Body of pancreas (tissue), 4 donors: ENCODE results near the gene CMTM7. TPM values are rescaled to one million over a fixed set of nuclear protein-coding genes. Genes with fewer than 3 reads are reported as not detected.
A peak's percentile ranks its signal among the peaks of the same experiment; 100 is the strongest.
"Not testable (repeated sequence)": the region's sequence is repeated elsewhere in the genome, so short reads cannot be mapped to it uniquely, and the experiment has no call there.

ENCODE experiments used
- ATAC-seq: fragments of 150-250 bp; one replicate; pipeline ENCODE4 v1.9.1; 2016
- DNase-seq, 4 donors: peaks; one replicate each; pipeline ENCODE4 v3.0.0-alpha.2; 2019
- H3K27ac ChIP-seq, 4 donors: fragments of 200-600 bp; sonication (generic); 1 replicate in 3 of 4; 2 replicates in 1 of 4; pipeline versions ENCODE4 v1.5.1 to v1.6.1; 2016 to 2019; ENCODE audit warnings: mild to moderate bottlenecking in 1 of 4, mixed read lengths in 1 of 4, moderate library complexity in 1 of 4
- H3K27me3 ChIP-seq, 2 donors: fragments of 200-600 bp; sonication (generic); one replicate each; pipeline ENCODE4 v1.6.0; 2016; ENCODE audit warnings: mild to moderate bottlenecking in 1 of 2
- H3K36me3 ChIP-seq, 2 donors: fragments of 200-600 bp; sonication (generic); replicated peaks in 1 of 2; 2 replicates each; pipeline ENCODE4 v1.5.1; 2016; ENCODE audit warnings: low read depth in 2 of 2; ENCODE audit not compliant: insufficient read depth in 1 of 2
- H3K4me1 ChIP-seq: fragments of 200-600 bp; sonication (generic); one replicate; pipeline ENCODE4 v1.6.0; 2016
- H3K4me3 ChIP-seq, 2 donors: fragments of 200-600 bp; sonication (generic); 1 replicate in 1 of 2; 2 replicates in 1 of 2; pipeline ENCODE4 v1.5.1; 2016 to 2019
- H3K9me3 ChIP-seq, 3 donors: fragments of 200-600 bp; sonication (generic); 1 replicate in 2 of 3; 2 replicates in 1 of 3; pipeline ENCODE4 v1.5.1; 2016
- POLR2A ChIP-seq, 3 donors: fragments of 450-650 bp; IDR thresholded peaks; one replicate each; pipeline ENCODE4 v1.6.1; 2016; ENCODE audit warnings: antibody characterized with exemption in 3 of 3, mild to moderate bottlenecking in 2 of 3
- WGBS, 2 donors: methylation state at CpG; one replicate each; pipeline ENCODE4 v1.1.5; 2017; 5-methylcytosine and 5-hydroxymethylcytosine counted together
- intact Hi-C: fragments of 100-400 bp; cut with DNase I; formaldehyde crosslinking; loops from one replicate; pipeline ENCODE4 v1.15.1; 2023
- total RNA-seq, 2 donors: library from RNA; depleted of rRNA; stranded (reverse); fragments of >200 nt; gene quantifications; one replicate each; pipeline ENCODE4 v1.1.0, GENCODE V29; 2016
- TF ChIP-seq, protein P1 (sequence below), 7 experiments: fragments of 450-650 bp in 4 of 7; fragments of 200-600 bp in 3 of 7; sonication (generic) in 3 of 7; IDR thresholded peaks; one replicate each; pipeline ENCODE4 v1.5.1; 2016 to 2019; ENCODE audit warnings: antibody characterized with exemption in 7 of 7

Gene CMTM7
- total RNA-seq, 2 donors from 2014 or later, result 23.3 to 51.1 TPM

DNA sequence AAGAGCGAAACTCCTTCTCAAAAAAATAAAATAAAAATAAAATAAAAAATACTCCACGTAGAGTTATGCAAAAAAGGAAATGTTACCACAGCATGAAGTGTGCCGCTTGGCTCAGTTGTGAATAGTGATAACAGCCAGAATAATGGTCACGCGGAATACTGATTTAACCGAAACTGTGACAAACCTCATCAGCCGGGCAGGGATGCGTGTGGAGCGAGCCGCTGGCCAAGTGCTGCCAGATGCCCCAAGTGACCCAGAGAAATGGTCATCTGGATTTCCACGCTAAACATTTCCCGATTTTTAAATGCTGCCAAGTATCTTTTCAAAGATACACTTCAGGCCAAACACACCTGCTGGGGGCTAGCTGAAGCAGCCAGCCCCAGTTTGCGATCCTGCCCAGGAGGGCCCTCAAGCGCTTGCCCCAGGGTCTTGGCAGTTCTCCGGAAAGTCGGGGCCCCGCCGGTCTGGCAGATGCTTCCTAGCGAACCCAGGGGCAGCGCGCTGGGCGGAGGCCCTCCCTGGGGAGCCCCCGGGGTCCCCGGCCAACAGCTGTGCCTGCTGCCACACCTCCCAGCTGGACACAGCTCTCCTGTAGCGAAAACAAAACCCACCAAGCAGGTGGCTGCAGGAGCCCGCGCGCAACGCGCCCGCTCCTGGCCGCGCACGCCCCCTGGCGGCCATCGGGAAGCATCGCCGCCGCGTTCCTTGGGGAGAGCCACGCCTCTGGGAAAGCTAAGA is 75.8 kb downstream of the CMTM7 start:
- intact Hi-C loops, result loop anchor here (5.0 kb wide), 1 partner anchor 90 kb away; no protein-coding TSS in a partner anchor
- ATAC-seq, result peak; percentile 86
- Histone ChIP-seq H3K27ac (peak overlapping the region in 3 of 4 donors; percentile 59 to 77 (median 60)), H3K9me3 (no peaks in the 10 kb centered on the region), H3K4me1 (peaks cover 40% of the 10 kb centered on the region), H3K27me3 (no peaks in the 10 kb centered on the region), H3K36me3 (no peaks in the 10 kb centered on the region), H3K4me3 (peak overlapping the region in 1 of 2 donors; percentile 13)
- peak; percentile 5 to 32 (median 17) for TF ChIP-seq POLR2A (IDR thresholded peaks at IDR 0.05)
- TF ChIP-seq, protein P1, sequence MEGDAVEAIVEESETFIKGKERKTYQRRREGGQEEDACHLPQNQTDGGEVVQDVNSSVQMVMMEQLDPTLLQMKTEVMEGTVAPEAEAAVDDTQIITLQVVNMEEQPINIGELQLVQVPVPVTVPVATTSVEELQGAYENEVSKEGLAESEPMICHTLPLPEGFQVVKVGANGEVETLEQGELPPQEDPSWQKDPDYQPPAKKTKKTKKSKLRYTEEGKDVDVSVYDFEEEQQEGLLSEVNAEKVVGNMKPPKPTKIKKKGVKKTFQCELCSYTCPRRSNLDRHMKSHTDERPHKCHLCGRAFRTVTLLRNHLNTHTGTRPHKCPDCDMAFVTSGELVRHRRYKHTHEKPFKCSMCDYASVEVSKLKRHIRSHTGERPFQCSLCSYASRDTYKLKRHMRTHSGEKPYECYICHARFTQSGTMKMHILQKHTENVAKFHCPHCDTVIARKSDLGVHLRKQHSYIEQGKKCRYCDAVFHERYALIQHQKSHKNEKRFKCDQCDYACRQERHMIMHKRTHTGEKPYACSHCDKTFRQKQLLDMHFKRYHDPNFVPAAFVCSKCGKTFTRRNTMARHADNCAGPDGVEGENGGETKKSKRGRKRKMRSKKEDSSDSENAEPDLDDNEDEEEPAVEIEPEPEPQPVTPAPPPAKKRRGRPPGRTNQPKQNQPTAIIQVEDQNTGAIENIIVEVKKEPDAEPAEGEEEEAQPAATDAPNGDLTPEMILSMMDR (IDR thresholded peaks at IDR 0.05), result peak; percentile 93 to 99 (median 98)
- 15 to 35% methylated on average over 21 to 41 of the region's 41 CpGs for WGBS, 2 donors
- DNase-seq, result peak; percentile 68 to 83 (median 80)

DNA sequence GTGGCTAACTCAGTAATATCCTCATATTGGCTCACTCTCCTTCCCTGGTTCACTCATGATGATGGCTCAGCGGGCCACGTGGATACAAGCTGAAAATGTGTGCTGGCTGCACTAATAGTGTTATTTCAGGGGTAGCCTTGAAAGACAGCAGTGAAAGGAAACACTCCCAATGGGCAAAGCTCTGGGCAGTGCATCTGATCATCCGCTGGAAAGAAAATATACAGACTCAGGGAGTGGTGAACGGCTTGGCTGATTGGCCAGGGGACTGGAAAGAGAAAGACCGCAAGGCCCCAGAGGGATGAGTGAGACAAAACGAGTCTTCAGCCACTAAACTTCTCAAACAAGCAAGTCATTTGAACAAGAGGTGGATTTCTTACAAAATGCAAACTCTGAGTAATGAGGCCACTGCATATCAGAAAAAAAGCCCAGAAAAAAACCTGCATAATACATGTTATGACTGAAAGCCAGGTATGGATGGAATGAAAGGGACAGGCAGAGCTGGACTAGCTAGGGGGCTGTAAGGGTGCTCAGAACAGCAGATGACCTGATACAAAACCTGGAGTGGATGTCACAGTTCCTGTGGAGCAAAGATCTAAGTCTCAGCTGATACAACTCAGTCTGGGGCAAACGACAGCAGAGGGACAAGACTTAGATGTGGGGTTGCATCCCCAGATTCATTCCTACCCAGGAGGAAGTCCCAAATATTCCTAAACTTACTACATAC is 77.7 kb downstream of the CMTM7 start:
- Histone ChIP-seq H3K4me3 (no peak overlapping the region), H3K27ac (peak overlapping the region; percentile 51 to 77 (median 63))

DNA sequence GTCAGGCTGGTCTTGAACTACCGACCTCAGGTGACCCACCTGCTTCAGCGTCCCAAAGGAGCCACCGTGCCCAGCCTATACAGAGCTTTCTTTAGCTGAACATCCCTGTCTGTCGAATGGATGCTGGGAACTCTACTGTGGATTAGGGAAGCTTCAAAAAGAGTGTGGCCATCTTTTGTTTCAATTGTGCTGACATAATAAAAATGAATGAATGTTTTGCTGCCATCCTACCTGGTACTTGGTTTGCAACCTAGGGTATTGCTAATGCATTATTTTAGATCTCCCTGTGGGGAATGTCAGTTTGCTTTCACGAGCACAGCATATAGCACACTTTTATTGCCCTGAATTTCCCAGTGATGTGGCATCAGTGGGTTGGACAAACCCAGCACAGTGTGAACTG is 78.7 kb downstream of the CMTM7 start:
- ATAC-seq (no peak), DNase-seq (no peak)
- intact Hi-C loops, result loop anchor here (10.0 kb wide), 1 partner anchor 296 kb away; no protein-coding TSS in a partner anchor
- Histone ChIP-seq H3K9me3 (no peaks in the 10 kb centered on the region), H3K4me3 (no peak overlapping the region), H3K27me3 (no peaks in the 10 kb centered on the region), H3K4me1 (peaks cover 33% of the 10 kb centered on the region), H3K36me3 (no peaks in the 10 kb centered on the region), H3K27ac (peak overlapping the region in 3 of 4 donors; percentile 59 to 77 (median 67))
- 85 to 90% methylated on average over 5 of the region's 5 CpGs for WGBS, 2 donors
- TF ChIP-seq, protein P1 (IDR thresholded peaks at IDR 0.05), result no peak
- TF ChIP-seq POLR2A (IDR thresholded peaks at IDR 0.05), result no peak

More for the DNA sequence above, 77.7 kb downstream of the CMTM7 start:
- TF ChIP-seq POLR2A (IDR thresholded peaks at IDR 0.05), result no peak
- TF ChIP-seq, protein P1 (IDR thresholded peaks at IDR 0.05), result no peak
- intact Hi-C loops, result loop anchor here (5.0 kb wide), 1 partner anchor 92 kb away; no protein-coding TSS in a partner anchor
- no peaks in the 10 kb centered on the region for H3K27me3 ChIP-seq
- WGBS, 2 donors, result 69 to 70% methylated on average over 6 to 7 of the region's 7 CpGs
- no peaks in the 10 kb centered on the region for H3K36me3 ChIP-seq
- ATAC-seq, result peak; percentile 4
- peaks cover 33% of the 10 kb centered on the region for H3K4me1 ChIP-seq
- no peaks in the 10 kb centered on the region for H3K9me3 ChIP-seq
- DNase-seq, result no peak

GRCh38 chr3:32471246-32471645 is 79.6 kb downstream of the CMTM7 start:
- Histone ChIP-seq H3K9me3 (no peaks in the 10 kb centered on the region), H3K27me3 (no peaks in the 10 kb centered on the region), H3K4me3 (no peak overlapping the region), H3K4me1 (peaks cover 33% of the 10 kb centered on the region), H3K36me3 (no peaks in the 10 kb centered on the region), H3K27ac (no peak overlapping the region)
- no peak for DNase-seq
- no peak for ATAC-seq
- WGBS, 2 donors, result 85 to 90% methylated on average over 3 of the region's 3 CpGs
- TF ChIP-seq, protein P1 (IDR thresholded peaks at IDR 0.05), result no peak
- TF ChIP-seq POLR2A (IDR thresholded peaks at IDR 0.05), result no peak
- intact Hi-C loops, result loop anchor here (10.0 kb wide), 1 partner anchor 296 kb away; no protein-coding TSS in a partner anchor

DNA sequence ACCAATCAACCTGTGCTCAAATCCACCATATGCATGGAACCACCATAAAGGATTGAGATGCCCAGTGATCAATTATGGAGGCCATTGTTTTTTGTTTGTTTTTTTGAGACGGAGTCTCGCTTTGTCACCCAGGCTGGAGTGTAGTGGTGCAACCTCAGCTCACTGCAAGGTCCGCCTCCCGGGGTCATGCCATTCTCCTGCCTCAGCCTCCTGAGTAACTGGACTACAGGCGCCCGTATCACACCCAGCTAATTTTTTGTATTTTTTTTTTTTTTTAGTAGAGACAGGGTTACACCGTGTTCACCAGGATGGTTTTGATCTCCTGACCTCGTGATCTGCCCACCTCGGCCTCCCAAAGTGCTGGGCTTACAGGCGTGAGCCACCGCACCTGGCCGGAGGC is 80.5 kb downstream of the CMTM7 start:
- ATAC-seq, H3K36me3 ChIP-seq, H3K4me3 ChIP-seq, H3K9me3 ChIP-seq, DNase-seq, H3K27ac ChIP-seq, H3K27me3 ChIP-seq: not testable (repeated sequence)
- intact Hi-C loops, result loop anchor here (10.0 kb wide), 1 partner anchor 297 kb away; no protein-coding TSS in a partner anchor
- peaks cover 33% of the 10 kb centered on the region for H3K4me1 ChIP-seq
- 92 to 93% methylated on average over 9 to 12 of the region's 12 CpGs for WGBS, 2 donors
